K562 (cell line): ENCODE data around the gene DENND2A. TPM values are rescaled to one million over a fixed set of nuclear protein-coding genes. Genes with fewer than 3 reads are reported as not detected.

Source experiments
- ATAC-seq: fragments of 200-7000 bp; cut with Tn5 transposase; 3 replicates; pipeline ENCODE4 v1.9.1; 2020; ENCODE audit warnings: moderate library complexity
- BruUV-seq: library from RNA; stranded (reverse); fragments of 400-500 nt; replicated peaks from 2 replicates; lab custom pipeline; 2021; lab: Mats Ljungman, UMichigan
- CTCF ChIA-PET: fragments of 300-600 bp; formaldehyde crosslinking; extraction: SDS; loops from one replicate; lab custom pipeline; 2021; ENCODE audit warnings: low intra/inter-chr PET ratio; lab: Yijun Ruan, JAX
- POLR2A ChIA-PET: fragments of 300-600, 350-650 bp; sonication (Branson Sonifier 250); formaldehyde crosslinking; extraction: SDS; loops from one replicate; lab custom pipeline; 2021; ENCODE audit warnings: antibody characterized with exemption, inconsistent platforms; lab: Yijun Ruan, JAX
- DNase-seq, 4 experiments: peaks; one replicate each; pipeline versions ENCODE4 v3.0.0 to v3.0.0-alpha.2; 2011 to 2018; ENCODE audit warnings: low spot score in 3 of 4, mixed read lengths in 3 of 4; ENCODE audit errors: extremely low read depth in 1 of 4
- FAIRE-seq: peaks from 2 replicates; lab custom pipeline; 2011; peaks lifted over from hg19 to GRCh38; lab: Jason Lieb, UNC
- H2AFZ ChIP-seq: 2 replicates; pipeline ENCODE4 v1.6.0; 2011; ENCODE audit warnings: low read depth, low read length, control low read depth, inconsistent platforms
- H3K27ac ChIP-seq: fragments of 200-600 bp; 3 replicates; pipeline ENCODE4 v1.8.0; 2011; ENCODE audit warnings: low read depth, mild to moderate bottlenecking, control low read depth, inconsistent platforms, low read length, moderate library complexity, mixed read lengths; ENCODE audit errors: extremely low read depth
- H3K27me3 ChIP-seq, 2 experiments: fragments of 300-600 bp in 1 of 2; 2 replicates in 1 of 2; 3 replicates in 1 of 2; pipeline versions ENCODE4 v1.6.0 to v1.8.0; 2011; ENCODE audit warnings: inconsistent platforms in 2 of 2, low read length in 2 of 2, mild to moderate bottlenecking in 1 of 2, mixed read lengths in 1 of 2, moderate library complexity in 1 of 2; ENCODE audit not compliant: control insufficient read depth in 2 of 2, insufficient read depth in 2 of 2
- H3K36me3 ChIP-seq: fragments of 300-600 bp; 3 replicates; pipeline ENCODE4 v1.8.0; 2011; ENCODE audit warnings: mild to moderate bottlenecking, low read length, inconsistent platforms; ENCODE audit not compliant: control insufficient read depth, insufficient read depth
- H3K4me1 ChIP-seq, 2 experiments: fragments of 200-600 bp in 1 of 2; replicated peaks in 1 of 2; 2 replicates in 1 of 2; 3 replicates in 1 of 2; pipeline versions ENCODE4 v1.5.1 to v1.8.0; 2011; ENCODE audit warnings: inconsistent platforms in 2 of 2, low read length in 2 of 2, mild to moderate bottlenecking in 1 of 2, mixed read lengths in 1 of 2, moderate library complexity in 1 of 2; ENCODE audit not compliant: control insufficient read depth in 2 of 2, insufficient read depth in 2 of 2
- H3K4me2 ChIP-seq: 2 replicates; pipeline ENCODE4 v1.6.1; 2011; ENCODE audit warnings: low read length, control low read depth, inconsistent platforms, mixed read lengths; ENCODE audit not compliant: insufficient read depth
- H3K4me3 ChIP-seq: fragments of 200-600 bp; sonication (generic), shearing (Covaris generic); 2 replicates; pipeline ENCODE4 v1.5.1; 2016; ENCODE audit warnings: control low read depth, inconsistent platforms
- H3K79me2 ChIP-seq: fragments of 200-600 bp; 3 replicates; pipeline ENCODE4 v1.8.0; 2011; ENCODE audit warnings: low read length, inconsistent platforms; ENCODE audit not compliant: control insufficient read depth, insufficient read depth
- H3K9ac ChIP-seq, 2 experiments: 2 replicates each; pipeline versions ENCODE4 v1.6.0 to v1.6.1; 2011; ENCODE audit warnings: low read depth in 2 of 2, low read length in 2 of 2, control low read depth in 1 of 2, inconsistent platforms in 1 of 2, mild to moderate bottlenecking in 1 of 2, mixed read lengths in 1 of 2; ENCODE audit not compliant: insufficient read depth in 1 of 2
- H3K9me1 ChIP-seq: one replicate; pipeline ENCODE4 v1.6.0; 2011; ENCODE audit warnings: inconsistent platforms, mild to moderate bottlenecking, low read length, moderate library complexity; ENCODE audit not compliant: control insufficient read depth, insufficient read depth
- H3K9me3 ChIP-seq: replicated peaks from 2 replicates; pipeline ENCODE4 v1.5.1; 2011; ENCODE audit warnings: low read depth, low read length, inconsistent platforms; ENCODE audit not compliant: control insufficient read depth, insufficient read depth
- H4K20me1 ChIP-seq: replicated peaks from 2 replicates; pipeline ENCODE4 v1.6.1; 2011; ENCODE audit warnings: low read length, inconsistent platforms, mixed read lengths; ENCODE audit not compliant: control insufficient read depth, insufficient read depth
- MEF2D ChIP-seq: conservative IDR thresholded peaks from 2 replicates; pipeline ENCODE4 v1.6.1; 2016; ENCODE audit warnings: low read depth, missing genetic modification characterization, missing compliant biosample characterization
- SMARCB1 ChIP-seq: IDR thresholded peaks from 2 replicates; pipeline ENCODE4 v1.6.1; 2011; ENCODE audit warnings: improper control_type of control experiment, low read depth; ENCODE audit not compliant: insufficient read length
- SPI1 ChIP-seq: IDR thresholded peaks from 2 replicates; pipeline ENCODE4 v1.6.1; 2011; ENCODE audit warnings: low read depth, low read length, control low read depth, borderline replicate concordance
- STAG1 ChIP-seq: sonication (generic); formaldehyde crosslinking; IDR thresholded peaks from 2 replicates; pipeline ENCODE4 v1.5.0; 2020; ENCODE audit warnings: missing genetic modification reagents, borderline replicate concordance
- ZBTB40 ChIP-seq, 2 experiments: fragments of 450-650 bp in 1 of 2; sonication (generic) in 1 of 2; formaldehyde crosslinking in 1 of 2; IDR thresholded peaks; 2 replicates each; pipeline versions ENCODE4 v1.7.1 to v1.9.0; 2016 to 2022; ENCODE audit warnings: inconsistent platforms in 1 of 2, mild to moderate bottlenecking in 1 of 2, missing genetic modification reagents in 1 of 2
- WGBS: fragments of 100-300 bp; shearing (Covaris generic); methylation state at CpG from one replicate; pipeline ENCODE4 v1.1.6; 2016; ENCODE audit warnings: low coverage, mixed read lengths; ENCODE audit not compliant: insufficient coverage; ENCODE audit errors: missing lambda C conversion rate; 5-methylcytosine and 5-hydroxymethylcytosine counted together
- in situ Hi-C: fragments of 300-500 bp; cut with MboI; formaldehyde crosslinking; loops from 4 replicates; pipeline ENCODE4 v1.15.0; 2018; ENCODE audit warnings: inconsistent platforms, mixed read lengths
- intact Hi-C: fragments of 100-400 bp; cut with micrococcal nuclease; formaldehyde crosslinking; loops from 2 replicates; pipeline ENCODE4 v1.14.2; 2022
- polyA plus RNA-seq, 8 experiments: library from polyadenylated mRNA; depleted of rRNA in 4 of 8; stranded (reverse) in 5 of 8; unstranded in 3 of 8; fragments of >200 nt; fragmentation: Nextera tagmentation in 2 of 8; fragmentation: Illumina TruSeq in 1 of 8; extraction: Ambion mirVana in 2 of 8; extraction: Trizol in 1 of 8; gene quantifications; 2 replicates each; pipeline versions ENCODE4 v1.2.1 to v1.2.3, GENCODE V29; 2011 to 2014; ENCODE audit warnings: inconsistent platforms in 1 of 8, missing spikeins in 1 of 8
- total RNA-seq, 7 experiments: library from RNA; depleted of rRNA in 6 of 7; stranded (reverse); fragments of >200 nt in 6 of 7; fragmentation: Illumina TruSeq in 2 of 7; extraction: Trizol in 2 of 7; gene quantifications; 2 replicates each; pipeline versions ENCODE4 v1.2.1 to v1.2.3, GENCODE V29; 2011 to 2021; ENCODE audit warnings: low replicate concordance in 1 of 7

The DENND2A gene
- total and polyA plus RNA-seq, 9 of the 15 experiments (the other 6 are each of a cell fraction or from before 2014, with no cell fraction given), result not detected

DNA sequence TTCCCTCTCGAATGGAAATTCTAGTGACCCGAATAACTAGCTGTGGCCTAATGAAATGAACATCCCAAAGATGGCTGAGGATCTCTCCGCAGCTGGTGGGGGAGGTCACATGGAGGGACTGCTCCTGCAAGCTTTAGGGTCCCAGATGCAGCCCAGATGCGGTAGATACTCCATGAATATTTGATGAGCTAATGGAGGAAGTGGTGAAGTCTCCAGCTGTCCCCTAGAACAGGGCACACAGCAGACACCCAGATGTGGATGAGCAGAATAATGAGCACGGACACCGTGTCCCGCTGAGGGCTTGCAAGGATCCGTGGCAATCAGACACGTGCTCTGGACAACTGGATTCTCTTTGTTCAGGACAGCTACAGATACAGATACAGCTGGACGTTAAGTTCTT is 59.2 kb downstream of the DENND2A start:
- Histone ChIP-seq H3K4me1 (no peaks in the 10 kb centered on the region), H3K9me3 (no peaks in the 10 kb centered on the region), H3K4me3 (no peak overlapping the region), H4K20me1 (no peaks in the 10 kb centered on the region), H3K79me2 (no peaks in the 10 kb centered on the region), H3K27me3 (peaks cover 53 to 71% of the 10 kb centered on the region in 2 experiments), H3K9ac (no peak overlapping the region), H3K9me1 (peaks cover 5% of the 10 kb centered on the region), H3K36me3 (no peaks in the 10 kb centered on the region), H2AFZ (no peak overlapping the region), H3K4me2 (no peak overlapping the region), H3K27ac (no peak overlapping the region)
- WGBS, result 2% methylated on average over 10 of the region's 10 CpGs
- DNase-seq (no peak), ATAC-seq (no peak), FAIRE-seq (no peak)
- TF ChIP-seq MEF2D (no peak), STAG1 (CRISPR knock-in tag) (0 out of 2 replicates have a peak, but pooled peaks have one; percentile 4)
- intact Hi-C loops (no loop called here), in situ Hi-C loops (no loop called here)
- no TSS peak for BruUV-seq
- CTCF ChIA-PET, result no interaction called here
- POLR2A ChIA-PET, result interaction anchor here (0.6 to 1.6 kb wide), 4 partner anchors 9 to 104 kb away, joined by 3 to 4 read pairs (median 3); no protein-coding TSS in a partner anchor

GRCh38 chr7:140577651-140578050 is 63.0 kb downstream of the DENND2A start:
- BruUV-seq, result no TSS peak
- DNase-seq (no peak), FAIRE-seq (no peak), ATAC-seq (no peak; the same call in 2 of the 3 replicates)
- H3K4me1 ChIP-seq, result no peaks in the 10 kb centered on the region
- peaks cover 53 to 66% of the 10 kb centered on the region in 2 experiments for H3K27me3 ChIP-seq
- in situ Hi-C loops (no loop called here), intact Hi-C loops (no loop called here)
- 15% methylated on average over 5 of the region's 5 CpGs for WGBS
- no peaks in the 10 kb centered on the region for H3K79me2 ChIP-seq
- POLR2A ChIA-PET, result no interaction called here
- H3K36me3 ChIP-seq, result no peaks in the 10 kb centered on the region
- no peak overlapping the region for H3K9ac ChIP-seq
- H3K4me2 ChIP-seq, result no peak overlapping the region
- H4K20me1 ChIP-seq, result no peaks in the 10 kb centered on the region
- H3K27ac ChIP-seq, result no peak overlapping the region
- H3K4me3 ChIP-seq, result no peak overlapping the region
- H3K9me1 ChIP-seq, result peaks cover 5% of the 10 kb centered on the region
- CTCF ChIA-PET, result no interaction called here
- H3K9me3 ChIP-seq, result no peaks in the 10 kb centered on the region
- no peak overlapping the region for H2AFZ ChIP-seq
- TF ChIP-seq SMARCB1, result no peak
- peak; percentile 61; the same call in 1 of the 2 replicates for TF ChIP-seq SPI1
- TF ChIP-seq ZBTB40 (IDR thresholded peaks at IDR 0.05), result peak; percentile 67
- TF ChIP-seq ZBTB40 (CRISPR knock-in tag; IDR thresholded peaks at IDR 0.05), result peak; percentile 24; the same call in 1 of the 2 replicates
